GM04503 (cell line): ENCODE results near the gene SV2A.
"Not testable (repeated sequence)": the region's sequence is repeated elsewhere in the genome, so short reads cannot be mapped to it uniquely, and the experiment has no call there.

Experiments used
- DNase-seq: peaks from one replicate; pipeline ENCODE4 v3.0.0-alpha.2; 2012; ENCODE audit warnings: low read depth

SV2A gene

DNA sequence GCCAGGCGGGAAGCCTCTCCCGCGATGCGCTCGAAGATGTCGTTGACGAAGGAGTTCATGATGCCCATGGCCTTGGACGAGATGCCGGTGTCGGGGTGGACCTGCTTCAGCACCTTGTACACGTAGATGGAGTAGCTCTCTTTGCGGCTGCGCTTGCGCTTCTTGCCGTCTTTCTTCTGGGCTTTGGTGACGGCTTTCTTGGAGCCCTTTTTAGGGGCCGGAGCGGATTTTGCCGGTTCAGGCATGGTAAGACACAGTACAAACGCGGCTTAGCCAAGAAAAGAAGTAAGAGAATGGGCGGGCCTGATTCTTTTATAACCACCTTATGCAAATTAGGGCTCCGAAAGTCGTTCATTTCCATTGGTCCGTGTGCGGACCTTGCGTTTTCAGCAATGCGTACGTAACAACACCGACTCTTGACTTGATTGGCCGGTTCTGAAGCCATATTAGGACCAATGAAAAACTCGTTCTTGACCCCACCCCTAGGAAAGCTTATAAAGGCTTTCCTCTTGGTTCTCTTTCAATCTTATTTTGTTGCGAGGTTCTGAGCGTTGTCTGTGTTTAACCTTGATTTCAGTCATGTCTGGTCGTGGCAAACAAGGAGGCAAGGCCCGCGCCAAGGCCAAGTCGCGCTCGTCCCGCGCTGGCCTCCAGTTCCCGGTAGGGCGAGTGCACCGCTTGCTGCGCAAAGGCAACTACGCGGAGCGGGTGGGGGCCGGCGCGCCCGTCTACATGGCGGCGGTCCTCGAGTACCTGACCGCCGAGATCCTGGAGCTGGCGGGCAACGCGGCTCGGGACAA is 31.0 kb downstream of the SV2A start:
- DNase-seq = peak; percentile 98

DNA sequence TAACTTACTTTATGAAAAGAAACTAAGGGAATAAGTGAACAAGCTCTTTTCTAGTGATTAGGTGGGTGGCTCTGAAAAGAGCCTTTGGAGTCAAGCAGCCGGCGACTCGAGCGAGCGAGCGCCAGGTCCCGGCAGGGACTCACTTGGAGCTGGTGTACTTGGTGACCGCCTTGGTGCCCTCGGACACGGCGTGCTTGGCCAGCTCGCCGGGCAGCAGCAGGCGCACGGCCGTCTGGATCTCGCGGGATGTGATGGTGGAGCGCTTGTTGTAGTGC is 31.6 kb downstream of the SV2A start:
- DNase-seq = not testable (repeated sequence)

DNA sequence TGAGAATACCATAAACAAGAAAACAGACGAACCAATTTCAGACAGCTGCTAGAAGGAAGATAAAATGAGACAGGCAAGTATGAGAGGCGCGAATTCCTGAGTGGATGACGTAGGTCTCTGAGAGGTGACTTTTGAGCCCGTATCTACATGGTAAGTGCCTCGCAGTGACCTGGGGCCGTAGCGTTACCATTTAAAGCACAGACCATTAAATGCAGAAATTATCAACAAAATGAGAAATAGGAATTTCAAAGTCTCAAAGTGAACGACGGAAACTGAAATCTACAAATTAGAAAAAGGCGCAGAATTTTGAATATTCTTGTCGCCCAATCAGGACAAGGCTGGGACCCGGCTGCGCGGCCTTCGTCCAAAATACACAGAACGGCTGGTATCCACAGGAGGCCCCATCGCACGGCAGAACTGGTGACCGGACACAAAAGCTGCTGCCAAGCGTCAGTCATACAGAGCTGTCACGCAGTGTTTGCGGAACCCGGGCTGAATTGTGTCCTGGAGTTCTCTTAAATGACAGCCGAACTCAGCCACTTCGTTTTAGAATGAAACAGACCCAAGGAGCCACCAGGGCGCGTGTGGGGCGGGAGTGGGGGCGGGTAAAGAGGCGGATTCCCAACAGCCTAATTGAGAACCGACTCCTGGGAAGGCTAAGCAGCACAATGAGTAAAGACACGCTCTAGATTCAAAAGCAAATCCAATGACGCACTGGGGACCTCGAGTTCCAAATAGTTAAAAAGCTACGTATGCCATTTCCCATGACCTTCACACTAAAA is 32.1 kb downstream of the SV2A start:
- DNase-seq = peak; percentile 53

DNA sequence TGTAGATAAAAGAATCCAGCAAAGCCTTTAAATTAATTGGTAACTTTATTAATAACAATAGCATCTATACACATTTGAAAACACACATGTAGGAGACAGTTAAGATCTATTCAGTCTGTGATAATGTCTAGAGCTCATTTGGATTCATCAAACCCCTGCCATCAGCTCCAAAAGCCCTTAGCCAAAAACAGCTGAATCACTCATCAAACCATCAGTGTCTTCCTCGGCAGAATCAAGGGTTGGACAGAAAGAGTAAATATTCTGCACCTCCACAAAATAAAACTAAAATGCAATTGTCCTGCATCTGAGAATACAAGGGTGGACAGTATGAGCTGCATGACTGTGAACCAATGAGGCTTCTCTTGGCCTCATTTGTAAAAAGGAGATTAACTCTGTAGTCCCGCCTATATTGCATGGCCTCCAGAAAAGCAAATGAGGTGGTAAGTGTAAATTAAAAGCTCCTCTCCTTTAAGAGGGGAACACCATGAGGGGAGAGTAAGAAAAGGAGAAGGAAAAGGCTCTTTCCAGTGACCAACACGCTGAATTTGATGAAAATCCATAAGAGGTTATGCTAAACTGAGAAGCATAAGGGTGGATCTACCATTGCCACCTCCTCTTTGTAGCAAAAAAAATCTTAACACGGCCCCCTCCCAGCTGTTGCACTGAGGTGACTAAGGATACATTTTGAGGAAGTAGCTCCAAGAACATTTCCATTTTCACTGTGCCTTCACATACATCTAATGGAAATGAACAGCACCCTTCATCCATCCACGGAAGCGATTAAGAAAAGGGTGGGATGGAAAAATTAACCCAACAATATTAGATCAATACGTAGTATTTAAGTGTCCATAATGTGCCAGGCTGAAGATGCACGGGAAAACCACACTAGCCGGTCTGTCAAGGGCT is 33.0 kb downstream of the SV2A start:
- DNase-seq = no peak

DNA sequence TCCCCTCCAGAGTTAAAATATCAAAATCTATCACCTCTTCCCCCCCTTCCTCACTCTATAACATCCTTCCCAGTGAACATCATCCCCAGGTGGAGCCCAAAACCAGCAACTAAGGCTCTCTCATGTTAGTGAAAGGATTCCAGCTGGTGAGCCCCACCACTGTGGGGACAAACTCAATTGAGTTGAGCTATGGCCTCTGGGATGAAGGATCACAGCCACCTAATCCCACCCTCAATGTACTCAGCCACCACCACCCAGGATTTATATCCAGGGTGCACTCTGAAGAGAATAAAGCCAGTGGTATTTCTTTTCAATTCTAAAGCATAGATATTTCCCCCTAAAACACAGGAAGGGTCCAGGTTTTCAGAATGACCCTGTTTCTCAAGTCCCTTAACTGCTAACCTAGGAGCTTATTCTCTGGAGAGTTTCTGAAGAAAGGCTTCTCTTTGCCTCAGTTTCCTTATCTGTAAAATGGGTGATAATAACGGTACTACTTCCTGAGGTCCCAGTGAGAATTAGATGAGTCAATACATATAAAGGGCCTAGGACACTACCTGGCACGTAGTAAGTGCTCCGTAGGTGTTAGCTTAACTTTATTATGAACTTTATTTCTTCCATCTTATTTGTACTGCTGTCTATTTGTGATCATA is 33.9 kb downstream of the SV2A start:
- no peak for DNase-seq

DNA sequence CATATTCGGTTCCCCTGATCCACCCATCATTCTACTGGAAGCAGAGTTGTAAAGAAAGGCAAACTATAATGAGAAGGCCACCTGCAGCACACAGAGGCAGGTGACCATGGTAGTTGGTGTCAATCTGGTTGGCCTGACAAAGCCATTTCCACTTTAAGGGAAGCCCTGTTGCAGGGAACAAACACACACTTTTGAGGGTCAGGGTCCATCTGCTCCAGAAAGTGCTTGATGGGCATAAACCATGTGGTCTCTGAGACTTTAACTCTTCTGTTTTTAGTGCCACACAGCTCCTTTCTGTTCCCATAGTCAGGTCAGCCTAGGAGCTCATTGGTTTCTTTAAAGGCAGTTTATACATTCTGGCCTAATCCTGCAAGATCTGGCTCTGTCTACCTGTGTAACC is 35.8 kb downstream of the SV2A start:
- DNase-seq = no peak

DNA sequence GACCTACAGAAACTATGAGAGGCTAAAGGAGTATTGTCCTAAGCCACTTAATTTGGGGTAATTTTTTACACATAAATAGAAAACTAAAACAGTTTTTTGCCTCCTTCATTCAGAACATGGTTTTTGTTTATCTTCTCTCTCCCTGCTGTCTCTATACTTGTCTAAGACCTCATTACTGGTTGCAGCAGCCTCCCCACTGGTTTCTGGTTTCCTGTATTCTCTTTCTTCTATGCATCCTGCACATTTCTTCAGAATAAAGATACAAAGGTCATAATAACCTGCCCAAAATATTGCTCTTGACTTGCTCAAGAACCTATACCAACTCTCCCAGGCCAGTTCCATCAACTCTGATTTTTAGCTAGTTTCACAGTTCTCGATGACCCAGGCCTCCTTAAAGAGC is 38.1 kb downstream of the SV2A start:
- no peak for DNase-seq

DNA sequence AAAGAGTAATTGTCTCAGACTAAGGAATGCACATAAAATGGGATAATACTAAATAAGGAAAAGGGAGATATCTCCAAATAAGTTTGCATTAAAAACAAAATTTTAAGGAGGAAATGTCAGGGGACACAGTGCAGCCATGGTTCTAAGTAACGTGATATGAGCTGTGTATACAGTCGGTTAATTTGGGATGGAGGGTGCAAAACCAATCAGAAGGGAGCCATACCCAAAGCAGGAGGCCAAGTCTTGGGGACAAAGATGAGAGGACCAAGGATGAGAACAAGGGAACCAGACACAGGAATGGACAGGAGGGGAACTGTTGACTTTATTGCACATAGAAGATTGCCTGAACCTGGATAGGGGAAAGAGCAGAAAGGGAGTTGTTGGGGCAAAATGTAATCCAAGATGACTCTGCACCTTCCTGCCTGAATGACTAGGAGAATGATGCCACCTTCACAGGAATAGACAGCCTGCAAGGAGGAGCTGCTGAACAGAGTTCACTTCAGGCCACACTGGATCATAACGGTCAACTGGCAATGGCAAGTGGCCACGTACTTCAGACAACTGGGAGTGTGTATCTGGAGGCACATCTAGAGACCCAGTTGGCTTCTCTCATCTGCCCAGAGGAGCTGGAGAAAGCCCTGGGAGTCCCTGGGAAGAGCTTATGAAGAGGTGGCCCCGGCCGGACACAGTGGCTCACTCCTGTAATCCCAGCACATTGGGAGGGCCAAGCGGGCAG is 40.3 kb downstream of the SV2A start:
- no peak for DNase-seq

DNA sequence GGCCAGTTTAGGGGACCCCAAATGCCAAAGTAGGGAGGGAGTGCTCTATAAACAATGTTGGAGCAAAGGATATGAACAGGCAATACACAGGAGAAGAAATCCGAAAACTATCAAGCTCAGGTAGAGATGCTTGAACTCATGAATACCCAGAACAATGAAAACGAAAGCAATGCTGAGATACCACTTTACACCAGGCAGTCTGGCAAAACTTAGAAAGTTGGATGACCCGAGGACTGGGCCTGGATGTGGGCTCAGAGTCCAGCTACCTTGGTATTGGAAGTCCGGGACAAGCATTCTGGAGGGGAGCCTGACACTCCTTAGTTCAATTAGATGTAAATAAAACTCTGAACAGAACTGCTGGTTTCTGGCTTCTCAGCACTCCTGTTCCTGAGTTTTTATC is 44.6 kb downstream of the SV2A start:
- DNase-seq = not testable (repeated sequence)

DNA sequence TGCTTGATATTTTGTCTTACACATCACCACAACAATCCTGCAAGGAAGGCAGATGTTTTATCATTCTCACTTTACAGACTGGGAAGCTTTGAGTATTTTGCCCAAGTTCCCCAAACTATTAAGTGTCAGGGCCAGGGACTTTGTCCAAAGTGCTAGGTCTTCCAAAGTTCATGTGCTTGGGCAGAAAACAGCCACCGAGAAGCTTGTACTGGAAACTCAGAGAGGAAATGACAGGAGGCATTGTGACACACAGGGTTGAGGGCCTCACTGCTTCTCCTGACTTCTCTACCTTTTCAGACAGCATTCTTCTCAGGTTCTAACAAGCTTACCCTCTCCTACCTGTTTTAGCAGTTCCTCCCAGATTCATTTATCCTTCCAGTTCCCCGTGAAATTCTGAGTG is 50.8 kb downstream of the SV2A start:
- not testable (repeated sequence) for DNase-seq

DNA sequence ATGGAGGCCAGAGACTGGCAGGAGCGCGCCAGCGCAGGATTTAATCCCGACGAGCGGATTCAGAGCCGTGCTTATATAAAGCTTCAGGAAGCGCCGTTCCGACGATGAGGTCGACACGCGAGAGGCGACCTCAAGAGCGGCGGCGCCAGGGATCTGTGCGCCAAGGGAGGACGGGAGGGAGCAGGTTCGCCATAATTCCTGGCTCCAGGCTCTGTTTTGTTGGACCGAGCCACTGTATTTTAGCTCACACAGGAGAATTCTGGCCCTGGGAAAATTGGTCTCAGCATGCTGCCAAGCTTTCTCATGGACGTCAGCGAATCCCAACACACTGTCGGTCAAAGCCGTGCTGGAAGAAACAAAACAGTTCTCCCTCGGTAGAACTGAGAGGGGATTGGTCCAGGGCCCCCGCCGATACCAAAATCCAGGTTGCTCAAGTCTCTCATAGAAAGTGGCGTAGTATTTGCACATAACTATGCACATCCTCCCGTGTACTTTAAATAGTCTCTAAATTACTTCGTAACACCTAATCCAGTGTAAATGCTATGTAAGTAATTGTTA is 56.1 kb downstream of the SV2A start:
- not testable (repeated sequence) for DNase-seq

DNA sequence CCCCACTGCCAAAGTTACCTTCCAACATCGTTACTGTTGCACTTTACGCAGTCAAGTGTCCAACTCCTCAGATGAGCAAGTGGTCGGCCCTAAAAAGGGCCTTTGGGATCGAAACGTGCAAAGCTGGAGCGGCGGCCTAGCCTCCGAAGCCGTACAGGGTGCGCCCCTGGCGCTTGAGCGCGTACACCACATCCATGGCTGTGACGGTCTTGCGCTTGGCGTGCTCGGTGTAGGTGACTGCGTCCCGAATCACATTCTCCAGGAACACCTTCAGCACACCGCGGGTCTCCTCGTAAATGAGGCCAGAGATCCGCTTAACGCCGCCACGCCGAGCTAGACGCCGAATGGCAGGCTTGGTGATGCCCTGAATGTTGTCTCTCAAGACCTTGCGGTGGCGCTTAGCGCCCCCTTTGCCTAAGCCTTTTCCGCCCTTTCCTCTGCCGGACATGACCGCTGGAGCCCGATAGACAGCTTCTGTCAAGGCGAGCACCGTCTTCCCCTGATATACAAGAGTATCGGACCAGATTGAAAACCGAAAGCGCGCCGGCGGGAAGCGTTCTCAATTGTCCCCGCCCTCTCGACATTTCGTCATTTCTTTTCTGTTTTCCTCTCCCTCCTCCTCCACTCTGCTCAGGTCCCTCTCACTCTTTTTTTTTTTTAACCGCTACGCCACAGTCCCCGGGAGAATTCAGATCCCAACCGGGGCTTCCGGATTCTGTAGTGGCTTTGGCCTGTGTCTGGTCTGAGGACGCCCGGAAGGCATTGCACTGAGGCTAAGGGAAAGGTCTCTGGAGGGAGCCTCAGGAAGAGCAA is 56.8 kb downstream of the SV2A start:
- DNase-seq = not testable (repeated sequence)

DNA sequence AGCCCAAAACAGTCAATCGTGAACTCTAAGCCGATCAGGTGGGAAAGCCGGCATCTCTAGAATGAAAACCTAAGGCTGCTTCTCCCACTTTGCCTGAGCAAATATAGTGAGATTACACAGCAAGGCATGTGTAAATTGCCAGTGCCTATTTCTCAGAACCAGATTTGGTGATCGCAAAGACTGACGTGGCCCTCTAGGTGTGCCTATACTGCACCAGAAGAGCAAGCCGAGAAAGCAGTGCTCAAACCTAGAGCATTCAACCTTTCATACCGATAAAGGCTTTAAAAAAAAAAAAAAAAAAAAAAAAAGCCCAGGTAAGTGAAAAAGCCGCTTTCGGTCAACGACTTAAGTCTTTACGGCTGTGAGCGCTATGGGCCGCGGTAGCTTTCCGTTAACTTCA is 57.4 kb downstream of the SV2A start:
- DNase-seq = not testable (repeated sequence)
